Panc1 (cell line): ENCODE data around the gene ISM1. TPM values are rescaled to one million over a fixed set of nuclear protein-coding genes. Genes with fewer than 3 reads are reported as not detected.

Experiments
- ATAC-seq: fragments of 200-7000 bp; cut with Tn5 transposase; 2 replicates; pipeline ENCODE4 v1.9.1; 2020; ENCODE audit warnings: mild to moderate bottlenecking, moderate library complexity
- BruUV-seq: library from RNA; stranded (reverse); fragments of 400-500 nt; replicated peaks from 2 replicates; lab custom pipeline; 2021; lab: Mats Ljungman, UMichigan
- CTCF ChIA-PET: fragments of 300-600 bp; sonication (Branson Sonifier 250); formaldehyde crosslinking; loops from one replicate; lab custom pipeline; 2022; ENCODE audit warnings: antibody characterized with exemption; lab: Charles Lee
- POLR2A ChIA-PET: fragments of 300-600 bp; sonication (Branson Sonifier 250); formaldehyde crosslinking; loops from one replicate; lab custom pipeline; 2022; ENCODE audit warnings: antibody characterized with exemption; lab: Charles Lee
- DNase-seq: peaks from one replicate; pipeline ENCODE4 v3.0.0-alpha.2; 2010; ENCODE audit warnings: low read depth, low spot score
- H3K27ac ChIP-seq: 2 replicates; pipeline ENCODE4 v1.5.1; 2011; ENCODE audit warnings: mild to moderate bottlenecking, low read length, inconsistent platforms
- H3K27me3 ChIP-seq: fragments of 200-500 bp; sonication (Bioruptor generic); 2 replicates; pipeline ENCODE4 v1.6.0; 2014; ENCODE audit warnings: low read length, inconsistent platforms; ENCODE audit not compliant: control insufficient read depth, insufficient read depth
- H3K36me3 ChIP-seq: fragments of 200-500 bp; sonication (Bioruptor generic); 2 replicates; pipeline ENCODE4 v1.5.1; 2014; ENCODE audit warnings: inconsistent platforms, mild to moderate bottlenecking, low read length, moderate library complexity; ENCODE audit not compliant: control insufficient read depth, insufficient read depth
- H3K4me1 ChIP-seq: 2 replicates; pipeline ENCODE4 v1.5.1; 2011; ENCODE audit warnings: inconsistent platforms, mild to moderate bottlenecking, low read length, moderate library complexity; ENCODE audit not compliant: control insufficient read depth, insufficient read depth
- H3K4me3 ChIP-seq, 2 experiments: 2 replicates each; pipeline ENCODE4 v1.5.1; 2011 to 2012; ENCODE audit warnings: low read depth in 2 of 2, low read length in 2 of 2, mild to moderate bottlenecking in 2 of 2, inconsistent platforms in 1 of 2, moderate library complexity in 1 of 2
- H3K9me3 ChIP-seq: fragments of 200-500 bp; sonication (Bioruptor generic); 2 replicates; pipeline ENCODE4 v1.5.1; 2014; ENCODE audit warnings: low read depth, mild to moderate bottlenecking, inconsistent platforms, low read length, moderate library complexity; ENCODE audit not compliant: control insufficient read depth, insufficient read depth
- POLR2AphosphoS5 ChIP-seq: IDR thresholded peaks from 2 replicates; pipeline ENCODE4 v1.6.1; 2012; ENCODE audit warnings: mild to moderate bottlenecking, low read depth, low read length, moderate library complexity
- SIN3A ChIP-seq: IDR thresholded peaks from 2 replicates; pipeline ENCODE4 v1.6.1; 2012; ENCODE audit warnings: low read depth, mild to moderate bottlenecking, low read length, moderate library complexity, borderline replicate concordance; ENCODE audit not compliant: insufficient read depth
- TCF7L2 ChIP-seq: IDR thresholded peaks from 2 replicates; pipeline ENCODE4 v1.6.1; 2011; ENCODE audit warnings: mild to moderate bottlenecking, low read depth, low read length, inconsistent platforms
- in situ Hi-C: cut with HindIII; loops from 2 replicates; pipeline ENCODE4 v1.10.0; 2016; ENCODE audit warnings: low sequenced_read_pairs, low pct_unique_long_range_greater_than_20kb
- intact Hi-C: fragments of 100-400 bp; cut with micrococcal nuclease; formaldehyde crosslinking; loops from one replicate; pipeline ENCODE4 v1.10.0; 2022; ENCODE audit not compliant: unreplicated experiment
- total RNA-seq: library from RNA; stranded (reverse); gene quantifications from one replicate; pipeline ENCODE4 v1.2.1, GENCODE V29; 2021; ENCODE audit not compliant: unreplicated experiment
- TF ChIP-seq, protein P1 (sequence below), 2 experiments: IDR thresholded peaks; 2 replicates each; pipeline ENCODE4 v1.6.1; 2011 to 2012; ENCODE audit warnings: low read depth in 2 of 2, control low read depth in 1 of 2, low read length in 1 of 2, mild to moderate bottlenecking in 1 of 2, moderate library complexity in 1 of 2; ENCODE audit not compliant: insufficient read depth in 1 of 2
- TF ChIP-seq, protein P2 (sequence below): fragments of 450-650 bp; IDR thresholded peaks from 2 replicates; pipeline ENCODE4 v1.5.1; 2017; ENCODE audit warnings: mild to moderate bottlenecking

ISM1 gene
- total RNA-seq, 1 experiment from 2014 or later, result not detected

DNA sequence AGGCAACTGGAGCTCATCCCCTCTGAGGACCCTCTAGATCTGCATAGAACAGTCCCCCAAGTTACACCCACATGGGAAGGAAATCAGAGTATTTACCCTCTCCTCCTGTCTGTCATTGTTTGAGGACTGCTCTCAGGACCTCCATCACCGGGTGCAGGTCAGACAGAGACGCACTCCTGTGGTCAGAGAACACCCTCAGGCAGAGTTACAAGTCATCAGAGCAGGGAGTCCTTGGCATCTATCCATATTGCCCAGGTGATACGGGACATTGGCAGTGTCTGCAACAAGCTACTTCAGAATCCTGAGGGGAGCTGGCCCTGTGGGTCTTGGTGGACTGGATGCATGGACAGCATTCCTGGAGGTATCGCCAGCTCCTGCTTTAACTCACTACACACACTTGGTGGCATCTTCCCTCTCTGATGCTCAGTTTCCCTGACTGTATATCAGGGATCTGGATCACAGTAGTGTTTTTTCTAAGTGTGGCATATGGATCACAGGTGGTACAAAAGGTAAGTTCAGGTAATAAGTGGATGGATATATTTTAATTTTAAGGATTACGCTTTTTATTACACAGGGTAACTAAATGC lies 15.1 kb upstream of the ISM1 start:
- DNase-seq (no peak), ATAC-seq (no peak)
- no peaks in the 10 kb centered on the region for H3K9me3 ChIP-seq
- intact Hi-C loops, result no loop called here
- in situ Hi-C loops, result no loop called here
- H3K4me1 ChIP-seq, result no peaks in the 10 kb centered on the region
- H3K27me3 ChIP-seq, result no peaks in the 10 kb centered on the region; the same call in 1 of the 2 replicates
- H3K27ac ChIP-seq, result no peak overlapping the region
- BruUV-seq, result no TSS peak
- no peak overlapping the region for H3K4me3 ChIP-seq
- ChIA-PET CTCF (no interaction called here), POLR2A (no interaction called here)
- H3K36me3 ChIP-seq, result no peaks in the 10 kb centered on the region
- TF ChIP-seq, protein P1, sequence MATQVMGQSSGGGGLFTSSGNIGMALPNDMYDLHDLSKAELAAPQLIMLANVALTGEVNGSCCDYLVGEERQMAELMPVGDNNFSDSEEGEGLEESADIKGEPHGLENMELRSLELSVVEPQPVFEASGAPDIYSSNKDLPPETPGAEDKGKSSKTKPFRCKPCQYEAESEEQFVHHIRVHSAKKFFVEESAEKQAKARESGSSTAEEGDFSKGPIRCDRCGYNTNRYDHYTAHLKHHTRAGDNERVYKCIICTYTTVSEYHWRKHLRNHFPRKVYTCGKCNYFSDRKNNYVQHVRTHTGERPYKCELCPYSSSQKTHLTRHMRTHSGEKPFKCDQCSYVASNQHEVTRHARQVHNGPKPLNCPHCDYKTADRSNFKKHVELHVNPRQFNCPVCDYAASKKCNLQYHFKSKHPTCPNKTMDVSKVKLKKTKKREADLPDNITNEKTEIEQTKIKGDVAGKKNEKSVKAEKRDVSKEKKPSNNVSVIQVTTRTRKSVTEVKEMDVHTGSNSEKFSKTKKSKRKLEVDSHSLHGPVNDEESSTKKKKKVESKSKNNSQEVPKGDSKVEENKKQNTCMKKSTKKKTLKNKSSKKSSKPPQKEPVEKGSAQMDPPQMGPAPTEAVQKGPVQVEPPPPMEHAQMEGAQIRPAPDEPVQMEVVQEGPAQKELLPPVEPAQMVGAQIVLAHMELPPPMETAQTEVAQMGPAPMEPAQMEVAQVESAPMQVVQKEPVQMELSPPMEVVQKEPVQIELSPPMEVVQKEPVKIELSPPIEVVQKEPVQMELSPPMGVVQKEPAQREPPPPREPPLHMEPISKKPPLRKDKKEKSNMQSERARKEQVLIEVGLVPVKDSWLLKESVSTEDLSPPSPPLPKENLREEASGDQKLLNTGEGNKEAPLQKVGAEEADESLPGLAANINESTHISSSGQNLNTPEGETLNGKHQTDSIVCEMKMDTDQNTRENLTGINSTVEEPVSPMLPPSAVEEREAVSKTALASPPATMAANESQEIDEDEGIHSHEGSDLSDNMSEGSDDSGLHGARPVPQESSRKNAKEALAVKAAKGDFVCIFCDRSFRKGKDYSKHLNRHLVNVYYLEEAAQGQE (IDR thresholded peaks at IDR 0.05; ENCODE audit: insufficient read depth in 1 of 2, low read depth in 2 of 2, low read length in 1 of 2), result no peak
- TF ChIP-seq, protein P2, sequence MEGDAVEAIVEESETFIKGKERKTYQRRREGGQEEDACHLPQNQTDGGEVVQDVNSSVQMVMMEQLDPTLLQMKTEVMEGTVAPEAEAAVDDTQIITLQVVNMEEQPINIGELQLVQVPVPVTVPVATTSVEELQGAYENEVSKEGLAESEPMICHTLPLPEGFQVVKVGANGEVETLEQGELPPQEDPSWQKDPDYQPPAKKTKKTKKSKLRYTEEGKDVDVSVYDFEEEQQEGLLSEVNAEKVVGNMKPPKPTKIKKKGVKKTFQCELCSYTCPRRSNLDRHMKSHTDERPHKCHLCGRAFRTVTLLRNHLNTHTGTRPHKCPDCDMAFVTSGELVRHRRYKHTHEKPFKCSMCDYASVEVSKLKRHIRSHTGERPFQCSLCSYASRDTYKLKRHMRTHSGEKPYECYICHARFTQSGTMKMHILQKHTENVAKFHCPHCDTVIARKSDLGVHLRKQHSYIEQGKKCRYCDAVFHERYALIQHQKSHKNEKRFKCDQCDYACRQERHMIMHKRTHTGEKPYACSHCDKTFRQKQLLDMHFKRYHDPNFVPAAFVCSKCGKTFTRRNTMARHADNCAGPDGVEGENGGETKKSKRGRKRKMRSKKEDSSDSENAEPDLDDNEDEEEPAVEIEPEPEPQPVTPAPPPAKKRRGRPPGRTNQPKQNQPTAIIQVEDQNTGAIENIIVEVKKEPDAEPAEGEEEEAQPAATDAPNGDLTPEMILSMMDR, result no peak
- TF ChIP-seq TCF7L2, result no peak
- no peak for TF ChIP-seq POLR2AphosphoS5
- TF ChIP-seq SIN3A, result no peak

DNA sequence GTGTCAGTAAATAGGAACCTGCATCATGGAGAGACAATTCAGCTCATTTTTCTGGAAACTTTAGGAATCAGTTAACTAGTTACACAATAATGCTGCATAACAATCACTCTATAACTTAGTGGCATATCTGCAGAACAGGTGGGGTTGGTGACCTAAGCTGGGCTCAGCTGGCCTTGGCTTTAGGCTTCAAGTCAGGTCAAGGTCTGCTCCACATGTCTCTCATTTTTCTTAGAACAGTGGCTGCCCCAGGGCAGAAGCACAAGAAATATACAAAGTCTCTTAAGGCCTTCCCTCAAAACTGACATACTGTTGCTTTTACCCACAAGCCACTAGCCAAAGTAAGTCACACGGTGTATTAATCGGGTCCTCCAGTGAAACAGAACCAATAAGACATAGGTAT lies 14.1 kb upstream of the ISM1 start:
- in situ Hi-C loops (no loop called here), intact Hi-C loops (no loop called here)
- no peaks in the 10 kb centered on the region; the same call in 1 of the 2 replicates for H3K27me3 ChIP-seq
- no peak for ATAC-seq
- H3K9me3 ChIP-seq, result no peaks in the 10 kb centered on the region
- no peaks in the 10 kb centered on the region for H3K36me3 ChIP-seq
- ChIA-PET POLR2A (no interaction called here), CTCF (no interaction called here)
- H3K27ac ChIP-seq, result no peak overlapping the region
- BruUV-seq, result no TSS peak
- DNase-seq, result no peak
- H3K4me3 ChIP-seq, result no peak overlapping the region
- no peaks in the 10 kb centered on the region for H3K4me1 ChIP-seq
- TF ChIP-seq, protein P1 (IDR thresholded peaks at IDR 0.05; ENCODE audit: insufficient read depth in 1 of 2, low read depth in 2 of 2, low read length in 1 of 2), result no peak
- TF ChIP-seq POLR2AphosphoS5 (no peak), SIN3A (no peak)
